ENCODE measurements around the gene ABCA1. TPM values are rescaled to one million over a fixed set of nuclear protein-coding genes. Genes with fewer than 3 reads are reported as not detected.
"Not testable (repeated sequence)": the region's sequence is repeated elsewhere in the genome, so short reads cannot be mapped to it uniquely, and the experiment has no call there.

The ABCA1 gene
- total RNA-seq, 1 donor from 2014 or later, result 10.8 TPM

GRCh38 chr9:104858271-104858670 lies 69.7 kb downstream of the ABCA1 start:
- intact Hi-C loops (cut with micrococcal nuclease), result no loop called here
- peaks cover 25% of the 10 kb centered on the region for H3K4me1 ChIP-seq
- H3K4me3 ChIP-seq, result no peak overlapping the region
- no peaks in the 10 kb centered on the region for H3K9me3 ChIP-seq (replicated peaks)
- no peak for DNase-seq
- H3K27ac ChIP-seq (replicated peaks), result peak overlapping the region; percentile 33
- TF ChIP-seq CTCF (IDR thresholded peaks at IDR 0.05; ENCODE audit: borderline replicate concordance), result no peak
- no peaks in the 10 kb centered on the region for H3K27me3 ChIP-seq (ENCODE audit: low read depth)
- H3K36me3 ChIP-seq, result peaks cover 41% of the 10 kb centered on the region

- TF ChIP-seq CTCF (IDR thresholded peaks at IDR 0.05; ENCODE audit: borderline replicate concordance), result no peak
- Histone ChIP-seq H3K27ac (replicated peaks) (no peak overlapping the region), H3K4me1 (peaks cover 22% of the 10 kb centered on the region), H3K36me3 (peaks cover 39% of the 10 kb centered on the region), H3K4me3 (no peak overlapping the region), H3K9me3 (replicated peaks) (no peaks in the 10 kb centered on the region), H3K27me3 (ENCODE audit: low read depth) (no peaks in the 10 kb centered on the region)
- intact Hi-C loops (cut with micrococcal nuclease), result no loop called here
- DNase-seq, result no peak
Observed at GRCh38 chr9:104856413-104856941, 71.5 kb downstream of the ABCA1 start.

GRCh38 chr9:104855807-104856206 lies 72.1 kb downstream of the ABCA1 start:
- TF ChIP-seq CTCF (IDR thresholded peaks at IDR 0.05; ENCODE audit: borderline replicate concordance), result no peak
- no peak for DNase-seq
- intact Hi-C loops (cut with micrococcal nuclease), result no loop called here
- H3K4me3 ChIP-seq, result no peak overlapping the region
- no peaks in the 10 kb centered on the region for H3K9me3 ChIP-seq (replicated peaks)
- no peak overlapping the region for H3K27ac ChIP-seq (replicated peaks)
- H3K4me1 ChIP-seq, result peaks cover 29% of the 10 kb centered on the region
- H3K36me3 ChIP-seq, result peaks cover 32% of the 10 kb centered on the region
- H3K27me3 ChIP-seq (ENCODE audit: low read depth), result no peaks in the 10 kb centered on the region

DNA sequence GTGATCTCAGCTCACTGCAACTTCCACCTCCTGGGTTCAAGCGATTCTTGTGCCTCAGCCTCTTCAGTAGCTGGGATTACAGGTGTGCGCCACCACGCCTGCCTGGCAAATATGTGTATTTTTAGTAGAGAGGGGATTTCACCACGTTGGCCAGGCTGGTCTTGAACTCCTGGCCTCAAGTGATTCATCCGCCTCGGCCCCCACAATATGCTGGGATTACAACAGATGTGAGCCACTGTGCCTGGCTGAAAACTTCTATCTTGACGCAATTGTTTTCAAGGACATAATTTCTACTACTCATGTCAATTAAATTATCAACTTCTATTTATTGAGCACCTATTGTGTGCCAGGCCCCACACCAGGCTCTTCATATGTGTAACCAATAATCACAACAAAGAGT lies 72.7 kb downstream of the ABCA1 start:
- H3K4me3 ChIP-seq; intact Hi-C loops (cut with micrococcal nuclease); H3K9me3 ChIP-seq (replicated peaks); H3K27ac ChIP-seq (replicated peaks); DNase-seq; H3K27me3 ChIP-seq (ENCODE audit: low read depth): not testable (repeated sequence)
- peaks cover 32% of the 10 kb centered on the region for H3K36me3 ChIP-seq
- peaks cover 33% of the 10 kb centered on the region for H3K4me1 ChIP-seq

DNA sequence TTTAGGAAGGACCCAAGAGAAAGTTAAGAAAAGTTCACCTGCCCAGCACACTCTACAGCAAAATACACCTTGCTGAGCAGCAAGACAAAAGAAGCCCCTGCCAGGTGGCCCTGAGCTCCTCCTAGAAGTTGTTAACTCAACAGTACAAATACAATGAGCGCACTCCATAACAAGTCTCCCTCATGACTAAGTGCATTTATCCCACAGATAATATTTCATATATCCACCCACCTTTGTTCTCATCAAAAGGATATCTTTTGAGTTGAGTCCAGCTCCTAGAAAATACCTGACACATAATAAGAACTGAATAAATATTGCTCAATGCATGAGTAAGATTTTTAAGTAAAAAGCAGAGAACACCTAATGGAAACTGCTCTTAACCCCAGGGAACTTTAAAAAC lies 73.3 kb downstream of the ABCA1 start:
- intact Hi-C loops (cut with micrococcal nuclease), result no loop called here
- Histone ChIP-seq H3K36me3 (peaks cover 32% of the 10 kb centered on the region), H3K4me1 (peaks cover 32% of the 10 kb centered on the region), H3K9me3 (replicated peaks) (no peaks in the 10 kb centered on the region), H3K27ac (replicated peaks) (no peak overlapping the region), H3K4me3 (no peak overlapping the region), H3K27me3 (ENCODE audit: low read depth) (no peaks in the 10 kb centered on the region)
- no peak for TF ChIP-seq CTCF (IDR thresholded peaks at IDR 0.05; ENCODE audit: borderline replicate concordance)
- DNase-seq, result no peak

- H3K27me3 ChIP-seq (ENCODE audit: low read depth), result no peaks in the 10 kb centered on the region
- no peak for DNase-seq
Observed at GRCh38 chr9:104853683-104854082, 74.3 kb downstream of the ABCA1 start.

More at GRCh38 chr9:104853683-104854082, 74.3 kb downstream of the ABCA1 start:
- H3K27ac ChIP-seq (replicated peaks), result no peak overlapping the region
- peaks cover 32% of the 10 kb centered on the region for H3K36me3 ChIP-seq
- H3K4me3 ChIP-seq, result no peak overlapping the region
- no peaks in the 10 kb centered on the region for H3K9me3 ChIP-seq (replicated peaks)
- TF ChIP-seq CTCF (IDR thresholded peaks at IDR 0.05; ENCODE audit: borderline replicate concordance), result no peak
- intact Hi-C loops (cut with micrococcal nuclease), result no loop called here
- peaks cover 23% of the 10 kb centered on the region for H3K4me1 ChIP-seq
